Measurements from ENCODE around the gene SUGCT.

DNA sequence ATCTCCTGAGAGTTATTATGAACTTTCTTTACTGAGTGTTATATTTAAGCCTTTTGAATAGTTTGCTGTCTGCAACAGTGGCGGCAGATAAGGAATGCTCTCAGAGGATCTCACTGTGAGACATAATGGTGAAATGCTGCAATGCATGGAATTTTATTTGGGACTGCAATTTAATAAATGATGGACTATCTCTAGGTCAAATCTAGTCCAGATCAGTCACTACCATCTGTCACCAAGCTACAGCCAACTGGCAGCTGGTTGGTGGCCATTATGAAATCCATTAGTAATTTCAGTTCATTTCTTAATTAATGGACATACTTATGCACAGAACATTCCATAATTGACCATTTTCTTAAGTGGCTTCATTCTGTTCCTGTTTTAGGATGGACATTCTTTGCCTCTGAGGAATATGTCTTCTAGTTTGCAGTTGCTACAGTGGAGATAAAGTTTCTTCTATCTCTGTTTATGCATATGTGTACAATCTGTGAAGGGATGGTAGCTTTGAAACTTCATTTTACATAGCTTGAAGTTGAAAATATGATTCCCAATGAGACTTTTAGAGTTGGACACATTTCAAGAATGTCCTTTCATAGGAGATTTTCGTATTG is 586.6 kb downstream of the SUGCT start:
- TF ChIP-seq, protein P1, sequence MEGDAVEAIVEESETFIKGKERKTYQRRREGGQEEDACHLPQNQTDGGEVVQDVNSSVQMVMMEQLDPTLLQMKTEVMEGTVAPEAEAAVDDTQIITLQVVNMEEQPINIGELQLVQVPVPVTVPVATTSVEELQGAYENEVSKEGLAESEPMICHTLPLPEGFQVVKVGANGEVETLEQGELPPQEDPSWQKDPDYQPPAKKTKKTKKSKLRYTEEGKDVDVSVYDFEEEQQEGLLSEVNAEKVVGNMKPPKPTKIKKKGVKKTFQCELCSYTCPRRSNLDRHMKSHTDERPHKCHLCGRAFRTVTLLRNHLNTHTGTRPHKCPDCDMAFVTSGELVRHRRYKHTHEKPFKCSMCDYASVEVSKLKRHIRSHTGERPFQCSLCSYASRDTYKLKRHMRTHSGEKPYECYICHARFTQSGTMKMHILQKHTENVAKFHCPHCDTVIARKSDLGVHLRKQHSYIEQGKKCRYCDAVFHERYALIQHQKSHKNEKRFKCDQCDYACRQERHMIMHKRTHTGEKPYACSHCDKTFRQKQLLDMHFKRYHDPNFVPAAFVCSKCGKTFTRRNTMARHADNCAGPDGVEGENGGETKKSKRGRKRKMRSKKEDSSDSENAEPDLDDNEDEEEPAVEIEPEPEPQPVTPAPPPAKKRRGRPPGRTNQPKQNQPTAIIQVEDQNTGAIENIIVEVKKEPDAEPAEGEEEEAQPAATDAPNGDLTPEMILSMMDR (IDR thresholded peaks at IDR 0.05): no peak
- TF ChIP-seq POLR2A (IDR thresholded peaks at IDR 0.05): no peak
